Ovary (tissue), 9 donors: ENCODE measurements around the gene NPTXR. TPM values are rescaled to one million over a fixed set of nuclear protein-coding genes. Genes with fewer than 3 reads are reported as not detected.

Experiments used
- DNase-seq, 5 donors: peaks; one replicate each; pipeline ENCODE4 v3.0.0-alpha.2; 2019 to 2020
- H3K27ac ChIP-seq, 2 donors: fragments of 200-600 bp; one replicate each; pipeline versions ENCODE4 v1.5.1 to v1.8.0; 2019 to 2022
- H3K27me3 ChIP-seq: fragments of 200-600 bp; one replicate; pipeline ENCODE4 v1.8.0; 2022
- H3K36me3 ChIP-seq: fragments of 200-600 bp; sonication (generic); one replicate; pipeline ENCODE4 v1.5.1; 2019
- H3K4me1 ChIP-seq: one replicate; pipeline ENCODE4 v1.8.1; 2013; ENCODE audit warnings: mild to moderate bottlenecking, moderate library complexity; ENCODE audit not compliant: insufficient read depth
- H3K4me3 ChIP-seq: fragments of 200-600 bp; sonication (generic); one replicate; pipeline ENCODE4 v1.5.1; 2017
- H3K9me3 ChIP-seq, 2 donors: fragments of 200-600 bp in 1 of 2; sonication (generic) in 1 of 2; one replicate each; pipeline versions ENCODE4 v1.5.1 to v1.8.1; 2013 to 2019; ENCODE audit warnings: mild to moderate bottlenecking in 1 of 2, moderate library complexity in 1 of 2
- CTCF ChIP-seq, 3 donors: fragments of 450-650 bp in 2 of 3; fragments of 200-600 bp in 1 of 3; IDR thresholded peaks; one replicate each; pipeline versions ENCODE4 v1.5.1 to v1.8.0; 2016 to 2022; ENCODE audit warnings: antibody characterized with exemption in 3 of 3, mild to moderate bottlenecking in 1 of 3
- EP300 ChIP-seq: sonication (generic); formaldehyde crosslinking; IDR thresholded peaks from one replicate; pipeline ENCODE4 v1.6.1; 2017; ENCODE audit warnings: antibody characterized with exemption
- POLR2A ChIP-seq: fragments of 450-650 bp; IDR thresholded peaks from one replicate; pipeline ENCODE4 v1.6.1; 2017; ENCODE audit warnings: antibody characterized with exemption, mild to moderate bottlenecking, moderate library complexity
- WGBS, 3 donors: extraction: QIAGEN DNeasy Blood & Tissue Kit in 1 of 3; methylation state at CpG; one replicate each; pipeline versions ENCODE4 v1.1.5 to v1.1.7; 2013 to 2017; 5-methylcytosine and 5-hydroxymethylcytosine counted together
- intact Hi-C, 4 donors: fragments of 100-400 bp; cut with DNase I; formaldehyde crosslinking; loops; one replicate each; pipeline versions ENCODE4 v1.11.0 to v1.15.1; 2022 to 2023
- polyA plus RNA-seq, 2 donors: library from polyadenylated mRNA; stranded (reverse); fragments of 200-250 nt in 1 of 2; fragments of 350-450 nt in 1 of 2; fragmentation: Illumina TruSeq in 1 of 2; extraction: RNeasy Lipid Tissue Mini Kit (QIAGEN cat#74804) in 1 of 2; gene quantifications; one replicate each; pipeline ENCODE4 v1.2.3, GENCODE V29; 2013 to 2014
- total RNA-seq, 7 donors: library from RNA; depleted of rRNA in 2 of 7; stranded (reverse); fragments of >200 nt in 2 of 7; fragmentation: NEBNext Ultra II Directional in 3 of 7; extraction: Animal tissue kit (Norgen Biotek cat#: 25700) in 3 of 7; gene quantifications; one replicate each; pipeline versions ENCODE4 v1.1.0 to v1.2.4, GENCODE V29; 2016 to 2023
- donor health status: DM: no; HTN: no; CAD: no; lungs with moderate emphysema.
- donor health status: DM: no; HTN: no; CAD: no.
- donor health status: Bipolar disorder and iron deficiency.
- donor health status: DM: yes; HTN: yes; CAD: no.
- donor health status: DM: no; HTN: no; CAD: no.
- donor health status: DM: yes; HTN: yes; CAD: no.

NPTXR gene
- total and polyA plus RNA-seq, 9 donors = 5.2 to 23.1 (median 14.9) TPM

- no peak overlapping the region for H3K4me3 ChIP-seq
- H3K4me1 ChIP-seq = peaks cover 20% of the 10 kb centered on the region
- no peaks in the 10 kb centered on the region for H3K9me3 ChIP-seq
- no peaks in the 10 kb centered on the region for H3K27me3 ChIP-seq
- H3K36me3 ChIP-seq = no peaks in the 10 kb centered on the region
- intact Hi-C loops = loop anchor here in 1 of 4 donors (5.0 kb wide), 1 partner anchor 54 kb away; no protein-coding TSS in a partner anchor
- 17 to 28% (median 17%) methylated on average over 9 of the region's 9 CpGs for WGBS, 3 donors
- no peak for TF ChIP-seq EP300
- no peak for TF ChIP-seq POLR2A
- TF ChIP-seq CTCF (IDR thresholded peaks at IDR 0.05) = no peak
- peak overlapping the region in 1 of 2 donors; percentile 83 for H3K27ac ChIP-seq
- no peak for DNase-seq
Observed at GRCh38 chr22:38882972-38883622, 39.3 kb upstream of the NPTXR start.

GRCh38 chr22:38881997-38882879, 38.4 kb upstream of the NPTXR start:
- Histone ChIP-seq H3K27ac (peak overlapping the region; percentile 7 to 83), H3K9me3 (no peaks in the 10 kb centered on the region), H3K36me3 (no peaks in the 10 kb centered on the region), H3K27me3 (no peaks in the 10 kb centered on the region), H3K4me1 (peaks cover 20% of the 10 kb centered on the region), H3K4me3 (no peak overlapping the region)
- peak; percentile 58 to 74 (median 67) for DNase-seq
- TF ChIP-seq CTCF (IDR thresholded peaks at IDR 0.05) (no peak), POLR2A (no peak), EP300 (no peak)
- intact Hi-C loops = loop anchor here in 1 of 4 donors (5.0 kb wide), 1 partner anchor 55 kb away; no protein-coding TSS in a partner anchor
- WGBS, 3 donors = 28 to 37% (median 35%) methylated on average over 8 of the region's 8 CpGs

- no peaks in the 10 kb centered on the region for H3K27me3 ChIP-seq
- no peaks in the 10 kb centered on the region for H3K9me3 ChIP-seq
- DNase-seq = peak; percentile 76 to 88 (median 84)
- H3K4me1 ChIP-seq = peaks cover 20% of the 10 kb centered on the region
- 2 to 3% (median 3%) methylated on average over 9 of the region's 9 CpGs for WGBS, 3 donors
- no peaks in the 10 kb centered on the region for H3K36me3 ChIP-seq
- peak overlapping the region; percentile 18 to 83 for H3K27ac ChIP-seq
- TF ChIP-seq POLR2A (no peak), CTCF (IDR thresholded peaks at IDR 0.05) (peak in 1 of 3 donors; percentile 46), EP300 (peak; percentile 61)
- no peak overlapping the region for H3K4me3 ChIP-seq
- intact Hi-C loops = loop anchor here in 1 of 4 donors (5.0 kb wide), 1 partner anchor 56 kb away; no protein-coding TSS in a partner anchor
Observed at GRCh38 chr22:38881464-38881871, 37.6 kb upstream of the NPTXR start.

GRCh38 chr22:38879961-38880360, 36.1 kb upstream of the NPTXR start:
- WGBS, 3 donors = 60 to 76% (median 64%) methylated on average over 5 of the region's 5 CpGs
- no peaks in the 10 kb centered on the region for H3K9me3 ChIP-seq
- TF ChIP-seq CTCF (IDR thresholded peaks at IDR 0.05) (no peak), POLR2A (no peak), EP300 (no peak)
- no peaks in the 10 kb centered on the region for H3K36me3 ChIP-seq
- H3K27me3 ChIP-seq = no peaks in the 10 kb centered on the region
- intact Hi-C loops = loop anchor here in 1 of 4 donors (5.0 kb wide), 1 partner anchor 57 kb away; no protein-coding TSS in a partner anchor
- H3K4me3 ChIP-seq = no peak overlapping the region
- H3K4me1 ChIP-seq = peaks cover 20% of the 10 kb centered on the region
- no peak for DNase-seq
- no peak overlapping the region for H3K27ac ChIP-seq
